ENCODE results near the gene ARID3C.

ARID3C gene, protein sequence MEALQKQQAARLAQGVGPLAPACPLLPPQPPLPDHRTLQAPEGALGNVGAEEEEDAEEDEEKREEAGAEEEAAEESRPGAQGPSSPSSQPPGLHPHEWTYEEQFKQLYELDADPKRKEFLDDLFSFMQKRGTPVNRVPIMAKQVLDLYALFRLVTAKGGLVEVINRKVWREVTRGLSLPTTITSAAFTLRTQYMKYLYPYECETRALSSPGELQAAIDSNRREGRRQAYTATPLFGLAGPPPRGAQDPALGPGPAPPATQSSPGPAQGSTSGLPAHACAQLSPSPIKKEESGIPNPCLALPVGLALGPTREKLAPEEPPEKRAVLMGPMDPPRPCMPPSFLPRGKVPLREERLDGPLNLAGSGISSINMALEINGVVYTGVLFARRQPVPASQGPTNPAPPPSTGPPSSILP

DNA sequence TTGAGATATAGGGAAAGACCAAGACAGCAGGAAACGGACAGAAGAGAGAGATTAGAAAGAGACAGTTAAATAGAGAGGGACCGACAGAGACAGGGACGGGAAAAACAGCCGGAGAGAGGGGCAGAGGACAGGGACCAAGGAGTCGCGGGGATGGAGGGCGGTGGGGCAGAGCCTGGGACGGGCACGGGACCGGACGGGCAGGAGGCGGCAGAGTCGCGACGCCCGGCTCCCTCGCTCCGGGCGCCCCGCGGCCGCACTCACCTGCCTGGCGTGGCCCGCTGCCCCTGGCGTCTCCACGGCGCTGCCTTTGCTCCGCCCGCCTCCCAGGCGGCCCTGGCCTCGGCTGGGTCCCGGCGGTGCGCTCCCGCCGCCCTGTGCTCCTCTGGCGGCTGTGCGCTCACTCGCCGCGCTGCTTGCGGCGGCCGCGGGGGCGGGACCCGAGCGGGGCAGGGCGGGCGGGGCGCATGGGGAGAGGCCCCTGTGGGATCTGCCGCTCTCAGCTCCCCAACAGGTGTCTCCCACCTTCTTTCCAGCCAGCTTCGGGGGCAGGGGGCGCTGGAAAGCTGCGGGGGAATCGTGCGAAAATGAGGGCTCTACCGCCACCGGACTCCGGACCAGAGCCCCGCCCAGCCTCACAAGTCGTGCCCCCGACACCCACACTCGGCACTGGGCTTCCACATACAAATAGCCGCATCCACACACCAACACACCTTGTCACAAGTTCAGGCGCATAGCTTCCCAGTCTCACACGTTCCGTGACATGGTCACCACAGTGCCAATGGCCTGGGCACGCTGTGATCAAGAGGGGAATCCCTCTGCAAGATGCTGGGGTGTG lies at the start of gene ARID3C:
TSS of gene ARID3C (minus strand) at position 411 of the 835 bp plus-strand sequence. CDS start 1,052 bp downstream, outside the sequence.
- peak; percentile 19 for DNase-seq

DNA sequence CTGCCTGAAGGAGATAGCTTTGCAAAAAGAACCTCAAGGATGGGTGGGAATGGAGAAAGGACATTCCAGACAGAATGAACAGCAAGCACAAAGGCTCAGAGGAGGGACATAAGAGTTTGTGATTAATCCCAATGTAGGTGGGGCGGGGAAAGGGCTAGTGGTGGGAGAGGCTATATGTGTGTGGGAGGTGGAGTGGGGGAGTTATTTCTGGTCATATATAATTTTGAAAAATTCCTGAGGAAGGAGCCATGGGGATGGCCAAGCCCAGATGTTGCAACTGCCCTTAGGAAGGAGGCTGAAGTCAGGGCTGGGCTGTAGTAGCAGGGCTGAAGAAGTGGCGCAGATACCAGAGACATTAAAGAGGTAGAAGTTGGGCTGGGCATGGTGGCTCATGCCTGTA lies 47.0 kb upstream of the ARID3C start:
- DNase-seq: no peak

DNA sequence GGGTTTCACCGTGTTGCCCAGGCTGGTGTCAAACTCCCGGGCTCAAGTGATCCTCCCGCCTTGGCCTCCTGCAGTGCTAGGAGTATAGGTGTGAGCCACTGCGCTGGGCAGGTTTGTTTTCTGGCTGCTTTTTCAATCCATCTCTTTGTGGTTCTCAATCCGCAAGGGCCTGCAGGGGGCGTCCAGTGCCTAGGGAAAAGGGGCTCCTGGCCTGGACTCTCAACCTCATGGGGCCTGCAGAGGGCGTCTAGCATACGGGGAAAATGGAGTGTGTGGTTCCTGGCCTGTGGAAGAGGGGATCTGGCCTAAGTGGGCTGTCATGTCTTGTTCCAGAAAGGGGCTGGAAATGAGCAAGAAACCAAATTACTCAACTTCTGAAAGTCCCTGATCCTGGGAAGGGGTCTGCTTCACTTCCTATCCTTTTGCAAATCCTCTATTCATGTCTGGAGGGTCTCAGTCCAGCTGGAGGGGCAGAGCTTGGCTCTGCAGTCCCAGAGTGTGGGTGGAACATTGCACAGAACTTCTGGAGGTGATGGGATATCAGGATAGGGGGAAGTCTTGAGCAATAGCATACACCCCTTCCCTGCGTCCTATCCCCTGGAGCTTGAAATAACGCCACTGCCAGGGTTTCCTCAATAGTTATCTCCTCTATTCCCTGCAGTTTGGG lies 46.3 kb upstream of the ARID3C start:
- DNase-seq: peak; percentile 48

DNA sequence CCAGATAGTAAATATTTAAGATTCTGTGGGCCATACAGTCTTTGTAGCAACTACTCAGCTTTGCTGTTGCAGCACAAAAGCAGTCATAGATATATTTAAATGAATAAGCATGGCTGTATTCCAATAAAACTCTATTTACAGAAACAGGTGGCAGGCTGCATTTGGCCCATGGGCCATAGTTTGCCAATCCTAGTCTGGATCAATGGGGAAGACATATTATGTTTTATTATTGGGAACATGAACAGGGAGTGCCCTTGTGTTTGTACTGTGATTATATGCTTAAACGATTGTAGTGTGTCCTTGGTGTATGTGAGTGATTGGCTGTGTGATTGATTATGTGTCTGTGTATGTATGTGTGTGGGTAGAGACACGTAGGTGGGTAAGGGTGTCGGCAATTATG lies 45.6 kb upstream of the ARID3C start:
- DNase-seq: no peak

DNA sequence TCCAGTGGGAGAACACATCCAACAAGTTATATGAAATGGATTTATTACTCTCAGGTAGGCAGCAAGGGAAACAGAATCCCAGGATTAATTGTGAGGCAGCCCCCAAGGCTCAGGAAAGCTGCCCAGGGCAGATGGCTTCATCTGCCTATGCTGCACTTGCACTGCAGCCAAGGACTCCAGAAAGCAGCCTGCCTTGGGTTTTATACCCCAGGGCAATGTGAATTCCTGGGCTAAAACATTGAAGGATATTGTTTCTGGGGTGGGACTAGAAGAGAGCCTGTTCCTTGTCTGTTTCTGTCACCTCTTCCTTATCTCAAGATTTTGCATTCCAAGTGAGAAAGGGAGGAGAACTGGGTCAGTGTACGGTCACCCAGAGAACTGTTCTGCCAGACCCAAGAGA lies 42.4 kb upstream of the ARID3C start:
- DNase-seq: no peak

DNA sequence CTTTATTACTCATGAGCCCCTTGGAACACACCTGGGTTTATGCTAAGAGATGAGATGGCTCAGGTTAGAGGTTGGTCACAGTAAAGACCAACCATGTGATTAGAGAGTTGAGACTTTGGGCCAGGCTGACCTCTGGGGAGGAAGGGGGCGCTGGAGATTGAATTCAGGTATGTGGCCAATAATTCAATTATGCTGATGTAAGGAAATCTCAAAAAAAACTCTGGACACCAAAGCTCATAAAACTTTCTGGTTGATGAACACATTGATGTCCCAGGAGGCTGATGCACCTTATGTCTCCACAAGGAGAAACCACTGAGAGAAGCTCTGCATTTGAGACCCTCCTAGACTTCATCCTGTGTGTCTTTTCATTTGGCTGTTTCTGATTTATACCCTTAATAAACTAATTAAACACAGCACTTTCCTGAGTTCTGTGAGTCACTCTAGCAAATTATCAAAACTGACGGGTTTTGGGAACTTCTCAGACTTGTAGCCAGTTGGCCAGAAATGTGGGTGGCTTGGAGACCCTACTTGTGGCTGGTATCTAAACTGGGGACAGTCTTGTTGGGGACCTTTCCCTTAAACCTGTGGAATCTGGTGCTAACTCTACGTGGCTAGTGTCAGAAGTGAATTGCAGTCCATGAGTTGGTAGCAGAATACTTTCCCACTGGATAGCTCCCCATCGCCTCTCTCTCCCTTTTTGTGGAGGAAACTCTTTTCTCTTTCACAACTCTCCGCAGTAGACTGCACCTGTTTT lies 41.1 kb upstream of the ARID3C start:
- DNase-seq: no peak

DNA sequence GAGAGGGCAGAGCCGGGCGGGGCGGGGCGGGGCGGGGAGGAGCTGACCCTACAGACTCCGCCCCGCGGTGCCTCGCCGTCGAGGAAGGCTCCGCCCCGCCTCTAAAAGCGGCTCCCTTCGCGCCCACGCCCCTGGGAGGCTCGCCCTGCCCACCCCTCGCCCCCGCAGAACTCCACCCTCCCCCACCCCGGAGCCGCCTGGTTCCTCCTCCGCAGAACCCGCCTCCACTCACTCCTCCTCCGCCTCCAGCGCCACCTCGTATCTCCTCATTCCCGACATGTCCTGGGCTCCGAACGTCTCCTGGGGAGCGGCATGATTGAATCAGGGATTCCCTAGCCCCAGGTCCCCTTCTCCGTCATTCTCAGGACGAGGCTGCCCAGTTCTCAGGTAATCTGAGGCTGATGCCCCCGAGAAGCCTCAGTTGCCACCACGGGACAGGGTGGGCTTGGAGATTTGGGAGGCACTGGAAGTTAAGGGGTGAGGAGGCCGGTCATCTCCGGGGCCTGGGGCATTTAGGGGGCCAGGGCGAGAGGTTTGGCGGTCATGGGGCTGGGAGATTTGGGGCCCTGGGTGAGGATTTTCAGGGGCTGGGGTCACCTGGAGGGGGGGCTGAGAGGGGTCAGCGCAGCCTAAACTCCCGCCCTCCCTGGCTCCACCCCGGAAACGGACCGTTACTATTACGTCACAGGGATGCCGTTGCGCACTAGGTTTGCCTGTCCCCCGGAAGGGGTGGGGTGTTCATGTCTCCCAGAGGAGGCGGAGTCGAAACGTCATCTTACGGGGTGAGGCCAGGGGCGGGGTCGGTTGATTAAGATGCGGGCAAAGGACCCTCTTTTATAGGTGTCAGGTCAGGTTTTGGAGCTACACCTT lies 36.8 kb upstream of the ARID3C start:
- DNase-seq: peak; percentile 93

DNA sequence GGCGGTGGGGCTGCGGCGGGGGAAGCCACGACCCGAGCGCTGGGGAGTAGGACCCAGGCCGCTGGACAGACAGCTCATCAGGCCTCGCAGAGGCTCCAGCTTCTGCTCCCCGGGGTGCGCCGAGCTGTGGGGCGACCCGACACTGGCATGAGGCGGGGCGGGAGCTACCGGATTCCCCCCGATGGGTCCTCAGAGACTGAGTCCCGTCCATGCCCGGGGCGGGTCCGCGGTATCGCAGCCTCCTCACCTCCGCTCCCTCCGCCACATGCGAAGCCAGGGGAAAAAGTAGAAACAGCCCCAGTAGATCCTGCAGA lies 36.2 kb upstream of the ARID3C start:
- no peak for DNase-seq

DNA sequence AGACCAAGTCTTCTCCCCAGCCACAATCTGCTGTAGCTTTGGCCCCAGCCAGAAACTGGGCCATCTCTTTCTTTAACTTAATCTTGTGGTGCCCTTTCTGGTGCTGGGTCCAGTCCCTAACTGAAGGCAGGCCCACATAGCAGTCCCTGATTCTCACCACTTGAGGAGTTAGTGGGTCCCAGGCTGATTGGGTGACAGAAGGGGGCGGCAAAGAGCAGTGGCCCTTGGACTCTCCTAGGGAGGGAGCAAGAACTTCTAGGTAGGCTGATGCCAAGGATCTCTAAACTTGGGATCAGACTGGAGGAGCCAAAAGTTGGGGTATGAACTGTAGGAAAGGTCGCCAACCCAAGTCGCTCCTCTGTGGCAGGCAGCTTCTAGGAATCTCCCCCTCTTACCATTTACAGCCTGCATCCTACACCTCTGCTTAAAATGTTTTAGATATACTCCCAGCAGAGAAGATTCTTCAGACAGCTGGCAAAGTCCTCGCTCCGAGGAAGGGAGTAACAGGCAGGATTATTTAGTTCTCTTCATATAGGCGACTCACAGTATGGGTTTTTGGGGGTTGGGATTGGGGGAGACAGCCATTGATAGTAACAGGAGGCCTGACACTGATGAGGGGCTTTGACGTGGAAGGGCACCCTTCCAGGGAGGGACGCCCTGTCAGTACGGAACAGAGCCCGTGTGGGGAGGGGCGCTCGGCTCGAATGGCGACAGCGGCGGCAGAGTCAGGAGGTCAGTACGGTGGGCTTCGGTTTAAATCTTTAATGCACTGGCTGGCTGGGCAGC lies 35.6 kb upstream of the ARID3C start:
- DNase-seq: peak; percentile 72

DNA sequence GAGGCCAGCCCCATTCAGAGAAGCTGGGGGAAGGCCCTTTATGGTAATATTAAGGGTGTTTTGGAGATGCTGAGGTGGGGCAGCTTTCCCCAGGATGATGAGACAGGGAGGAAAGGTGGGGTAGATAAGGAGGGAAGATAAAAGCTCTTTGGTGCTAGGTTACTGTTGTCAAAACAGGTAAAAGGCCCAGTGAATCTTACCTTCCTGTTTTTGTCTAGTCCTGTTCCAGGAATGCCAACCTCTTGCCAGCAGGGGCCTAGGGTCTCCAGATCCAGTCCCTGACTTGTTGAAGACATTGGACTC lies 34.4 kb upstream of the ARID3C start:
- DNase-seq: peak; percentile 42

DNA sequence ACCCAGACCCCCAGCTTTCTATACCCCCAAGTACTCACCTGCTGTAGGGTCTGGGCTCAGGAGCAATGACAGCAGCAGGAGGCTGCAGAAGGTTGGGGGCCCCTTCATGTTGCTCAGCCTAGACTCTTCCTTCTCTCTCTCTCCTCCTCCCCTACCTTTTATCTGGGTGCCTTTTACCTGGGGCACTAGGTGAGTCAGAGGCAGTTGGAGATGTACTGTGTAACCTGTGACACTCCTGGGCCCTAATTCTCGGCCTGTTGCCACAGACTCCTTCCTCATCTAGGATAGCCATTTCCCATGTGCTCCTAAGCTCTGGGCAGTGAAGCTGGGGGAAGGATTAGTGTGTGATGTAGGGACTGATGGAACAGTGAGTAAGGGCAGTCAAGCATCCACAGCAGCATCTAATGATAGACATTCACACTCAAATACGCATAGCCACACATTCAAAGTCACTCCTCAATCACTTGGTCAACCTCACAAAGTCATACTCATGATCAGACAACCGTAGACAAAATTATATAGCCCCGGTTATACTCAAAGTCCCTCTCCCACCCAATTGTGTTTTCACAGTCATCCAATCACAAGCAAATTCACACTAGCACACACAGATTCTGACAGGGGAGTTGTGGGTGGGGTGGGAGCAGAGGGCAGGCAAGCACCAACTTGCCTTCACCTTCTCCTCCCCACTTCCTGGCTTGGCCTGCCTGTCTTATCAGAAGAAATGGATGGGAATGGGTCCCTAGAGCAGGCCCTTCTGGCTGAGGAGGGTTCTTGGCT lies 33.8 kb upstream of the ARID3C start, which contains the start of gene CCL27:
TSS of gene CCL27 (minus strand) at position 132 of the 777 bp plus-strand sequence. CDS start at position 108, 24 bp downstream.
- DNase-seq: no peak

DNA sequence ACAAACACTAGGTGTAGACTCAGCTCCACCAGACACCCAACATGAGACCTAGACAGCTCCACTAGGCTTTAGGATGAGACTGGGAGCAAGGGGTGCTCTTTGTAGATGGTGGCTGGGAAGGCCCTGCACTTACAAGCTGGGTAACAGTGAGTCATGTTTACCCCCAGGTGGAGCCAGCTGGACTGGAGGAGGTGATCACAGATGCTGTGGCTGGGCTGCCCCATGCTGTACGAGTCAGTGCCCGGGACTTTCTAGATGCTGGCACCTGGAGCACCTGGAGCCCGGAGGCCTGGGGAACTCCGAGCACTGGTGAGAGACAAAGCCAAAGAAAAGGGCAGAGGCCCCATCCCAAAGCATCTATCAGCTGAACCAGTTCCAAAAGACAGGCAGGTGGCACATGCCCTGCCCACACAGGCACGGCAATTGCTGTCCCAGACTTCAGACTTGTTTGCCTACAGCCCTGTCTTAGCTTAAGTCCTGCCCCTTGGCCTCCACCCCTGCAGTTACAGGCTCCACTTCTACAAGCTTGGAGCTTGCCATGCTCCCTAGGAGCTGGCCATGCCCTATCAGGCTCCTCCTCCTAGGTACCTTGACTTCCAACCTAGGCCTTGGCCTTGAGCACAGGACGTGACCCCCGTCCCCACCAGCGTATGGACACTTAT lies 30.9 kb upstream of the ARID3C start:
- no peak for DNase-seq

DNA sequence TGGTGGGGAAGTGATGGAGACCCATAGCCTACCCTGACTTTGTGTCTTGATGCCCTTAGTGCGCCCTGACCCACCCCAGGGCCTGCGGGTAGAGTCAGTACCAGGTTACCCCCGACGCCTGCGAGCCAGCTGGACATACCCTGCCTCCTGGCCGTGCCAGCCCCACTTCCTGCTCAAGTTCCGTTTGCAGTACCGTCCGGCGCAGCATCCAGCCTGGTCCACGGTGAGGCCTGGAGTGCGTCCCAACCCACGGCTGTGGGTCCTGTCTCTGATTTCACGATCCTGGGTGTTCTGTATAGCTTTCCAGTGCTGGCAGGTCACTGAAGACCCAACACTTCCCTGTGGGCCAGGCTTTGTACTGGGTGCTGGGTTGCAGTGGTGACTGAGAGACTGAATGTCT lies 29.6 kb upstream of the ARID3C start:
- DNase-seq: no peak

DNA sequence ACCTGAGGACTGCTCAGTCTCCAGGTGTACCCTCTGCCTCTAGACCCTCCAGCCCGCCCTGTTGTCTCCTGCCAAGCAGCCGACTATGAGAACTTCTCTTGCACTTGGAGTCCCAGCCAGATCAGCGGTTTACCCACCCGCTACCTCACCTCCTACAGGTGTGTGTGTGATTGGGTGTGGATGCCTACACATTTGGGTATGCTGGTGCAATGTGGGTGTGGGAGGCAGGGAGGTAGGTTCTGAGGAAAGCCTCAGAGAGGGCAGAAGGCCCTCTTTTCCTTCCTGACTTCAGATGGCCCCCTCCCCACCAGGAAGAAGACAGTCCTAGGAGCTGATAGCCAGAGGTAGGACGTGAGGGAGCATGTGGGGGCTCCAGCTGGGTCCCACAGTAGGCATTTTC lies 28.1 kb upstream of the ARID3C start:
- DNase-seq: no peak

DNA sequence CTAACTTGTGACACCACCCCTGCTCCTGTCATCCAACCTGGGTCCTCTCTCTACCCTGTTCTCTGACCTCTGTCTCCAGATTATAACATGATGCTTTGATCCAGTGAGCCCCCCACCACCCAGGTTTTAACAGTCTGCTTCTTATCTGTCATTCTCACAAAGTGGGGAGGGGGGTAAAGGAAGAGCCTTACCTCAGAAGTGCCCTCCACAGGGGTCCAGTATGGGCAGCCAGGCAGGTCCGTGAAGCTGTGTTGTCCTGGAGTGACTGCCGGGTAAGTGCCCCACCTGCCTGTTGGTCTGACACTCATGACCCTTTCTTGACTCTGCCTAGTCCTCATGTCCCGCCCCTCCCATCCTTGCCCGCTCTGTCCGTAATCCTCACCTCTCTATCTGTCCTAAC lies 26.5 kb upstream of the ARID3C start:
- DNase-seq: no peak

DNA sequence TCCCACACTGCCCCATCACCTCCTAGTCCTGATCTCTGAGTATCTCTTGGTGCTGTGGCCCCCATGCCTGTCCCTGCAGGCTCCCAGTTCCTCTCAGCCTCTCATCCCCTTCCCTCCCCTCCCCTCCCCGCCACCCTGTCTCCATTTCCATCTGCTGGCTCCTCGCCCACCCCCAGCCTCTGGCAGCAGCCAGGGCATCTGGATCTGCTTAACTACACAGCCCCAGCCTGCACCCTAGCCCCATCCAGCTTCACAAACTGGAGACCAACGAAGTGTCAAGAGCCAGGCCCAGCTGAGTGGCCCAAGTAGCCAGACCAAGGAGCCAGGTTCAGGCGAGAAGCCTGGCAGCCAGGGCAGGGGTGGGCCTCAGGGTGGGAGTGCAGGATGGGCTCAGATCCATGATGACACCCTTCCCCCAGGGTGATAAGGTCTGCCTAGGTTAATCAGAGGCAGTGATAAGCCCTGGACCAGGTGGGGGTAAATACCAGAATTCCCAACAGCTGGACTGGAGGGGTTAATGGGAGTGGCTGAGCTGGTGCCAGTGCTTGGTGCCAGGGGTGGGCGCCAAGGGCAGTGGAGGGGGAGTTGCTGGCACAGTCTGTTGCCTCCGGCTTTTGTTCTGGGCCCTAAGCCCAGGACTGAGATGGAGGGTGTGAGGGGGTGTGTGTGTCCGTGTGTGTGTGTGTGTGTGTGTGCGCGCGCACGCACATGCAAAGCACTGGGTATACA lies 25.6 kb upstream of the ARID3C start:
- no peak for DNase-seq

DNA sequence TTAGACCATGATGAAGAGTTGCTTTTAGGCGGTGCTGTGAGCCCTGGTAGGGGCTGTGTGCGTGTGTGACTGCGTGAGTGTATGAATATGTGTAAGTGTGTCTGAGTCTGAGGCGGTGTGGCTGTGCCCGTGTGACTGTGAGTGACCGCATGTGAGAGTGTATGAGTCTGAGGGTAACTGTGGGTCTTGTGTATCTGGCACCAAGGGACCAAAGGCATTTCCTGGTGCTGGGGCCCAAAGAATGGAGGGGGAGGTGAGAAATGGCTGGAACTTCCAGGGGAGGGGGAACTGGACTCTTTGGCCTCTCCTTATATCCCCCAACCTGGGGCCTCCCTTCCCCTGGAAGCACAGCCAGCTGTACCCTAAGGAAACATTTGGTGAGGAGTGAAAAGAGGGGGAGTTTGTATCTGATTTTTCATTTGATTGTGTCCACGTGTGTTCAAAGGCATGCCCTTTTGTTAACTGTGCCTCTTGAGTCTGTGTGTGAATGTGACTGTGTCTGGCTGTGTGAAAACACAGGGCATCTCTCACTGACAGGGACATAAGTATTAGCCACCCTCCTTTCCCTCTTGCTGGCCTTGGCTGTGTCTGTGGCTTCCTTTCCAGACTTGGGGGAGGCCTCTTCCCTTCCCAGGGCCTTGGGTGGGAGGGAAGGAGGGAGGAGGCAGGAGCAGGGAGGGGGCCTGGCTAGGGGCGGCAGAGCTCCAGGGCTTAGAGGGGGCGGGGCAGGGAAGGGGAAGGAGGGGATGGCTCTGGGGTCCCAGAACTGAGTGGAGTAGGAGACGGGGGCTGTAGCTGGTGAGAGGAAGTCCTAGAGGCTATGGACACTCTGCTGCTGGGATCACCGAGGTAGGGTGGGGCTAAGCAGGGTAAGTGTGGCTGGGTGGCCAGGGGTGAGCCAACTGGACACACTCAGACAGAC lies 24.5 kb upstream of the ARID3C start:
- DNase-seq: no peak

DNA sequence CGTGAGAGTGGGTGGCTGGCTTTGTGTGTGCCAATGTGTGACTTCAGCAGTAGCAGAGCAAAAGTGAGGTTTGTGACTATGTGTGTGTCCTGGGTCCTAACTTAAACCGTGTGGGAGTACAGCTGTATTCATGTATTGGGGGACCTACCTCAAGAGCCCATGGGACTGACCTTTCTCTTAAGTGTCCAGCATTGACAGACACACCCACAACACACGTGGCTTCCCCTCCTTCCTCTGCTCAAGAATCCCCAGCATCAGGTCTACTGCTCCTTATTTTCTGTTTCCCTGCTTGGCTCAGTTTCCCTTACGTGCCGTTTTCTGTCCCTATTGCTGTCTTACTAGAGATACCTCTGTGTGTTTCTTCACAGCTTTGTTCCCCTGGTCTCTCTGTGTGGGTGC lies 23.7 kb upstream of the ARID3C start:
- no peak for DNase-seq

All from CD4-positive, alpha-beta T cell treated with Interferon gamma for 1 hour (primary cell).